ENCODE results near the gene YTHDF1.

The YTHDF1 gene

GRCh38 chr20:63150911-63151531 is 64.9 kb downstream of the YTHDF1 start:
- Histone ChIP-seq H4K20me1 (ENCODE audit: insufficient read depth) (no peaks in the 10 kb centered on the region), H3K79me2 (ENCODE audit: insufficient read depth, low read depth) (no peaks in the 10 kb centered on the region), H3K36me3 (ENCODE audit: insufficient read depth) (no peaks in the 10 kb centered on the region), H3K4me1 (ENCODE audit: low read depth, poor library complexity, severe bottlenecking) (no peaks in the 10 kb centered on the region), H3K27me3 (ENCODE audit: insufficient read depth, low read depth) (peaks cover 97% of the 10 kb centered on the region), H3K4me3 (IDR thresholded peaks at IDR 0.05; ENCODE audit: insufficient read depth, low read depth, low read length) (no peak overlapping the region), H3K27ac (no peak overlapping the region), H3K9ac (no peak overlapping the region), H3K4me2 (no peak overlapping the region), H2AFZ (ENCODE audit: low read depth) (no peak overlapping the region)
- no peak for TF ChIP-seq CTCF (conservative IDR thresholded peaks at IDR 0.05; ENCODE audit: low read depth, low read length)

- H2AFZ ChIP-seq (ENCODE audit: low read depth): no peak overlapping the region
- H4K20me1 ChIP-seq (ENCODE audit: insufficient read depth): no peaks in the 10 kb centered on the region
- TF ChIP-seq CTCF (conservative IDR thresholded peaks at IDR 0.05; ENCODE audit: low read depth, low read length): no peak
- no peak overlapping the region for H3K27ac ChIP-seq
- H3K27me3 ChIP-seq (ENCODE audit: insufficient read depth, low read depth): peaks cover 97% of the 10 kb centered on the region
- H3K4me3 ChIP-seq (IDR thresholded peaks at IDR 0.05; ENCODE audit: insufficient read depth, low read depth, low read length): no peak overlapping the region
- H3K4me1 ChIP-seq (ENCODE audit: low read depth, poor library complexity, severe bottlenecking): no peaks in the 10 kb centered on the region
- no peak overlapping the region for H3K9ac ChIP-seq
- H3K36me3 ChIP-seq (ENCODE audit: insufficient read depth): no peaks in the 10 kb centered on the region
- no peak overlapping the region for H3K4me2 ChIP-seq
- H3K79me2 ChIP-seq (ENCODE audit: insufficient read depth, low read depth): no peaks in the 10 kb centered on the region
Observed at GRCh38 chr20:63150391-63150898, 65.5 kb downstream of the YTHDF1 start.

- Histone ChIP-seq H3K27me3 (ENCODE audit: insufficient read depth, low read depth) (peaks cover 97% of the 10 kb centered on the region), H3K4me3 (IDR thresholded peaks at IDR 0.05; ENCODE audit: insufficient read depth, low read depth, low read length) (no peak overlapping the region), H3K4me2 (no peak overlapping the region), H3K36me3 (ENCODE audit: insufficient read depth) (no peaks in the 10 kb centered on the region), H3K9ac (no peak overlapping the region), H4K20me1 (ENCODE audit: insufficient read depth) (no peaks in the 10 kb centered on the region), H3K4me1 (ENCODE audit: low read depth, poor library complexity, severe bottlenecking) (no peaks in the 10 kb centered on the region), H3K27ac (no peak overlapping the region), H3K79me2 (ENCODE audit: insufficient read depth, low read depth) (no peaks in the 10 kb centered on the region), H2AFZ (ENCODE audit: low read depth) (no peak overlapping the region)
- TF ChIP-seq CTCF (conservative IDR thresholded peaks at IDR 0.05; ENCODE audit: low read depth, low read length): no peak
Observed at GRCh38 chr20:63149531-63150192, 66.3 kb downstream of the YTHDF1 start.

- Histone ChIP-seq H3K27me3 (ENCODE audit: insufficient read depth, low read depth) (peaks cover 100% of the 10 kb centered on the region), H3K79me2 (ENCODE audit: insufficient read depth, low read depth) (no peaks in the 10 kb centered on the region), H3K4me3 (IDR thresholded peaks at IDR 0.05; ENCODE audit: insufficient read depth, low read depth, low read length) (no peak overlapping the region), H2AFZ (ENCODE audit: low read depth) (no peak overlapping the region), H3K36me3 (ENCODE audit: insufficient read depth) (no peaks in the 10 kb centered on the region), H4K20me1 (ENCODE audit: insufficient read depth) (no peaks in the 10 kb centered on the region), H3K27ac (no peak overlapping the region), H3K4me1 (ENCODE audit: low read depth, poor library complexity, severe bottlenecking) (no peaks in the 10 kb centered on the region), H3K9ac (no peak overlapping the region), H3K4me2 (no peak overlapping the region)
- TF ChIP-seq CTCF (conservative IDR thresholded peaks at IDR 0.05; ENCODE audit: low read depth, low read length): no peak
Observed at GRCh38 chr20:63148696-63149095, 67.2 kb downstream of the YTHDF1 start.
